GM19193 (cell line): ENCODE data around the gene KCMF1.

Source experiments
- POLR2A ChIP-seq: IDR thresholded peaks from 4 replicates; pipeline ENCODE4 v1.6.1; 2011; ENCODE audit not compliant: insufficient read depth, insufficient read length; ENCODE audit errors: extremely low read depth

The KCMF1 gene

GRCh38 chr2:85104228-85104627 lies 133.3 kb downstream of the KCMF1 start:
- no peak for TF ChIP-seq POLR2A

GRCh38 chr2:85106489-85107180 lies 135.7 kb downstream of the KCMF1 start:
- no peak for TF ChIP-seq POLR2A
